Sigmoid colon (tissue), 7 donors: Measurements from ENCODE around the gene ATG101. TPM values are rescaled to one million over a fixed set of nuclear protein-coding genes. Genes with fewer than 3 reads are reported as not detected.
A peak's percentile ranks its signal among the peaks of the same experiment; 100 is the strongest.

Experiments used
- DNase-seq: peaks from one replicate; pipeline ENCODE4 v3.0.0-alpha.2; 2019
- H3K27ac ChIP-seq, 4 donors: fragments of 200-600 bp; sonication (generic); one replicate each; pipeline ENCODE4 v1.5.1; 2016 to 2019; ENCODE audit warnings: mild to moderate bottlenecking in 1 of 4
- H3K27me3 ChIP-seq, 3 donors: fragments of 200-600 bp; sonication (generic); one replicate each; pipeline ENCODE4 v1.5.1; 2019; ENCODE audit warnings: mild to moderate bottlenecking in 1 of 3
- H3K36me3 ChIP-seq, 4 donors: fragments of 200-600 bp; sonication (generic); one replicate each; pipeline ENCODE4 v1.5.1; 2016 to 2019
- H3K4me1 ChIP-seq, 4 donors: fragments of 200-600 bp; sonication (generic); one replicate each; pipeline ENCODE4 v1.5.1; 2017 to 2019
- H3K4me3 ChIP-seq, 4 donors: fragments of 200-600 bp; sonication (generic); one replicate each; pipeline ENCODE4 v1.5.1; 2017 to 2019; ENCODE audit warnings: mild to moderate bottlenecking in 2 of 4, moderate library complexity in 1 of 4
- H3K9me3 ChIP-seq, 4 donors: fragments of 200-600 bp in 3 of 4; sonication (generic) in 3 of 4; one replicate each; pipeline versions ENCODE4 v1.5.1 to v1.6.1; 2013 to 2019
- CTCF ChIP-seq, 4 experiments: fragments of 450-650 bp in 3 of 4; fragments of 200-600 bp in 1 of 4; IDR thresholded peaks; one replicate each; pipeline ENCODE4 v1.5.1; 2016 to 2019; ENCODE audit warnings: antibody characterized with exemption in 4 of 4, mild to moderate bottlenecking in 3 of 4, moderate library complexity in 2 of 4
- EP300 ChIP-seq, 4 donors: sonication (generic); formaldehyde crosslinking; IDR thresholded peaks; one replicate each; pipeline ENCODE4 v1.6.1; 2017; ENCODE audit warnings: antibody characterized with exemption in 4 of 4
- POLR2A ChIP-seq, 2 donors: fragments of 450-650 bp; IDR thresholded peaks; one replicate each; pipeline ENCODE4 v1.6.1; 2016; ENCODE audit warnings: antibody characterized with exemption in 2 of 2, mild to moderate bottlenecking in 2 of 2, moderate library complexity in 2 of 2
- POLR2AphosphoS5 ChIP-seq, 4 donors: sonication (generic); formaldehyde crosslinking; IDR thresholded peaks; one replicate each; pipeline ENCODE4 v1.6.1; 2017; ENCODE audit warnings: antibody characterized with exemption in 4 of 4
- WGBS, 2 donors: extraction: QIAGEN DNeasy Blood & Tissue Kit; methylation state at CpG; one replicate each; pipeline ENCODE4 v1.1.7; 2013; 5-methylcytosine and 5-hydroxymethylcytosine counted together
- intact Hi-C: fragments of 100-400 bp; cut with DNase I; formaldehyde crosslinking; loops from one replicate; pipeline ENCODE4 v1.15.1; 2023
- polyA plus RNA-seq, 3 donors: library from polyadenylated mRNA; stranded (reverse); fragments of 200-250 nt; gene quantifications; one replicate each; pipeline ENCODE4 v1.2.3, GENCODE V29; 2013
- total RNA-seq, 4 donors: library from RNA; depleted of rRNA; stranded (reverse); fragments of >200 nt; gene quantifications; one replicate each; pipeline ENCODE4 v1.1.0, GENCODE V29; 2016
- donor health status: healthy with polysubstance abuse.
- donor health status: Bipolar disorder and iron deficiency.
- donor health status: healthy.

The ATG101 gene
- total and polyA plus RNA-seq, 7 donors = 30.2 to 64.5 (median 48.7) TPM

GRCh38 chr12:52082026-52082668, 12.4 kb downstream of the ATG101 start:
- H3K36me3 ChIP-seq = peaks cover 0 to 14% (median 3%) of the 10 kb centered on the region in 4 donors
- WGBS, 2 donors = 53 to 68% methylated on average over 13 of the region's 13 CpGs
- no peak overlapping the region for H3K4me3 ChIP-seq
- H3K27me3 ChIP-seq = no peaks in the 10 kb centered on the region
- intact Hi-C loops = no loop called here
- H3K27ac ChIP-seq = peak overlapping the region; percentile 54 to 79 (median 62)
- peaks cover 0 to 27% (median 7%) of the 10 kb centered on the region in 4 donors for H3K4me1 ChIP-seq
- no peaks in the 10 kb centered on the region for H3K9me3 ChIP-seq
- peak; percentile 83 for DNase-seq
- TF ChIP-seq POLR2AphosphoS5 (IDR thresholded peaks at IDR 0.05) (peak in 2 of 4 donors; percentile 12 to 19), POLR2A (IDR thresholded peaks at IDR 0.05) (no peak), EP300 (IDR thresholded peaks at IDR 0.05) (no peak), CTCF (IDR thresholded peaks at IDR 0.05) (no peak)

- no peak for DNase-seq
- Histone ChIP-seq H3K4me1 (peaks cover 0 to 27% (median 7%) of the 10 kb centered on the region in 4 donors), H3K27me3 (no peaks in the 10 kb centered on the region), H3K27ac (peak overlapping the region; percentile 54 to 79 (median 62)), H3K9me3 (no peaks in the 10 kb centered on the region), H3K4me3 (no peak overlapping the region), H3K36me3 (peaks cover 0 to 10% (median 0%) of the 10 kb centered on the region in 4 donors)
- TF ChIP-seq CTCF (IDR thresholded peaks at IDR 0.05) = no peak
- no peak for TF ChIP-seq EP300 (IDR thresholded peaks at IDR 0.05)
- no peak for TF ChIP-seq POLR2A (IDR thresholded peaks at IDR 0.05)
- no peak for TF ChIP-seq POLR2AphosphoS5 (IDR thresholded peaks at IDR 0.05)
- intact Hi-C loops = no loop called here
- WGBS, 2 donors = 79 to 85% methylated on average over 4 of the region's 4 CpGs
Observed at GRCh38 chr12:52082669-52082987, 12.8 kb downstream of the ATG101 start.

- H3K27me3 ChIP-seq = peaks cover 0 to under 1% (median 0%) of the 10 kb centered on the region in 3 donors
- H3K4me3 ChIP-seq = no peak overlapping the region
- TF ChIP-seq POLR2A (IDR thresholded peaks at IDR 0.05) = no peak
- TF ChIP-seq CTCF (IDR thresholded peaks at IDR 0.05) = peak; percentile 91 to 98 (median 98)
- 38 to 42% methylated on average over 11 of the region's 11 CpGs for WGBS, 2 donors
- intact Hi-C loops = loop anchor here (1.0 kb wide), 1 partner anchor 58 kb away; no protein-coding TSS in a partner anchor
- peak; percentile 81 for DNase-seq
- H3K4me1 ChIP-seq = peaks cover 0 to 27% (median 7%) of the 10 kb centered on the region in 4 donors
- H3K36me3 ChIP-seq = peaks cover 0 to 5% (median 0%) of the 10 kb centered on the region in 4 donors
- H3K9me3 ChIP-seq = no peaks in the 10 kb centered on the region
- H3K27ac ChIP-seq = peak overlapping the region; percentile 54 to 79 (median 62)
Observed at GRCh38 chr12:52082988-52083637, 13.3 kb downstream of the ATG101 start.

GRCh38 chr12:52083638-52083996, 13.8 kb downstream of the ATG101 start:
- no peak overlapping the region for H3K27ac ChIP-seq

More at GRCh38 chr12:52083638-52083996, 13.8 kb downstream of the ATG101 start:
- intact Hi-C loops = loop anchor here (1.0 kb wide), 1 partner anchor 58 kb away; no protein-coding TSS in a partner anchor
- no peaks in the 10 kb centered on the region for H3K9me3 ChIP-seq
- TF ChIP-seq EP300 (IDR thresholded peaks at IDR 0.05) = no peak
- peak in 1 of 4 experiments; percentile 31 for TF ChIP-seq CTCF (IDR thresholded peaks at IDR 0.05)
- H3K4me3 ChIP-seq = no peak overlapping the region
- 1 to 10% methylated on average over 2 of the region's 2 CpGs for WGBS, 2 donors
- H3K36me3 ChIP-seq = no peaks in the 10 kb centered on the region
- no peak for DNase-seq
- H3K27me3 ChIP-seq = peaks cover 0 to 6% (median 0%) of the 10 kb centered on the region in 3 donors
- peaks cover 0 to 27% (median 7%) of the 10 kb centered on the region in 4 donors for H3K4me1 ChIP-seq
